ENCODE measurements around the gene NOLC1.

GRCh38 chr10:102114861-102115618 is 37.1 kb upstream of the NOLC1 start:
- TF ChIP-seq NR2F1 (conservative IDR thresholded peaks at IDR 0.05) = no peak
- TF ChIP-seq, protein P1, sequence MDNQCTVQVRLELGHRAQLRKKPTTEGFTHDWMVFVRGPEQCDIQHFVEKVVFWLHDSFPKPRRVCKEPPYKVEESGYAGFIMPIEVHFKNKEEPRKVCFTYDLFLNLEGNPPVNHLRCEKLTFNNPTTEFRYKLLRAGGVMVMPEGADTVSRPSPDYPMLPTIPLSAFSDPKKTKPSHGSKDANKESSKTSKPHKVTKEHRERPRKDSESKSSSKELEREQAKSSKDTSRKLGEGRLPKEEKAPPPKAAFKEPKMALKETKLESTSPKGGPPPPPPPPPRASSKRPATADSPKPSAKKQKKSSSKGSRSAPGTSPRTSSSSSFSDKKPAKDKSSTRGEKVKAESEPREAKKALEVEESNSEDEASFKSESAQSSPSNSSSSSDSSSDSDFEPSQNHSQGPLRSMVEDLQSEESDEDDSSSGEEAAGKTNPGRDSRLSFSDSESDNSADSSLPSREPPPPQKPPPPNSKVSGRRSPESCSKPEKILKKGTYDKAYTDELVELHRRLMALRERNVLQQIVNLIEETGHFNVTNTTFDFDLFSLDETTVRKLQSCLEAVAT (IDR thresholded peaks at IDR 0.05) = 0 out of 2 replicates have a peak, but pooled peaks have one; percentile 12
- TF ChIP-seq YY1 (IDR thresholded peaks at IDR 0.05; ENCODE audit: low read depth, low read length) = peak; percentile 63
- no peak for TF ChIP-seq ZZZ3 (IDR thresholded peaks at IDR 0.05; ENCODE audit: control insufficient read depth, insufficient read length, low read depth)
- TF ChIP-seq BRCA1 (IDR thresholded peaks at IDR 0.05; ENCODE audit: low read depth, low read length) = no peak
- TF ChIP-seq ATF2 (IDR thresholded peaks at IDR 0.05; ENCODE audit: low read length) = no peak
- no peak for TF ChIP-seq NFYB (IDR thresholded peaks at IDR 0.05; ENCODE audit: insufficient read depth, low read depth, low read length)
- peak; percentile 92 for TF ChIP-seq POLR2A (IDR thresholded peaks at IDR 0.05; ENCODE audit: low read depth, low read length)
- no peak for TF ChIP-seq ELK1 (IDR thresholded peaks at IDR 0.05; ENCODE audit: low read depth, low read length)
- no peak for TF ChIP-seq ZNF24 (IDR thresholded peaks at IDR 0.05)
